ENCODE data around the gene AK4. TPM values are rescaled to one million over a fixed set of nuclear protein-coding genes. Genes with fewer than 3 reads are reported as not detected.

The AK4 gene
- total and polyA plus RNA-seq, 2 of the 8 experiments (the other 6 are each of a cell fraction or from before 2014, with no cell fraction given), result 64.5 to 175 TPM

GRCh38 chr1:65235867-65236805, 88.1 kb downstream of the AK4 start:
- Histone ChIP-seq H3K79me1 (ENCODE audit: low read depth, low read length) (no peaks in the 10 kb centered on the region), H3K4me2 (ENCODE audit: insufficient read depth in 1 of 2, low read depth in 2 of 2, low read length in 2 of 2) (no peak overlapping the region), H2BK5ac (ENCODE audit: low read depth, low read length) (no peak overlapping the region), H4K20me1 (replicated peaks in 1 of 2; ENCODE audit: control insufficient read depth in 1 of 2, insufficient read depth in 2 of 2, low read length in 2 of 2) (no peaks in the 10 kb centered on the region), H3K4me1 (replicated peaks in 1 of 4; ENCODE audit: control insufficient read depth in 3 of 4, insufficient read depth in 4 of 4, low read length in 3 of 4) (no peaks in the 10 kb centered on the region), H2AK5ac (ENCODE audit: low read depth, low read length) (no peak overlapping the region), H3K56ac (replicated peaks; ENCODE audit: insufficient read length, low read depth, low read length) (no peak overlapping the region), H4K91ac (replicated peaks; ENCODE audit: insufficient read length, low read length) (no peak overlapping the region), H3K23me2 (ENCODE audit: low read depth, low read length) (no peaks in the 10 kb centered on the region), H3K18ac (ENCODE audit: extremely low read depth, low read length) (no peak overlapping the region), H2BK12ac (ENCODE audit: low read depth, low read length) (no peak overlapping the region), H3K27me3 (replicated peaks in 1 of 4; ENCODE audit: control insufficient read depth in 3 of 4, extremely low read depth in 1 of 4, insufficient read depth in 3 of 4, low read length in 3 of 4) (no peaks in the 10 kb centered on the region), H2BK20ac (ENCODE audit: low read length) (no peak overlapping the region), H3K27ac (ENCODE audit: low read depth, low read length) (no peak overlapping the region), H4K5ac (ENCODE audit: insufficient read length, low read depth, low read length) (no peak overlapping the region), H2BK120ac (replicated peaks; ENCODE audit: low read depth, low read length) (no peak overlapping the region), H4K8ac (ENCODE audit: extremely low read depth, insufficient read depth, low read length) (no peak overlapping the region), H2BK15ac (ENCODE audit: low read length) (no peak overlapping the region), H3K14ac (ENCODE audit: insufficient read length) (no peak overlapping the region), H2AFZ (ENCODE audit: low read length) (no peak overlapping the region), H3K23ac (ENCODE audit: insufficient read length) (no peak overlapping the region), H3K79me2 (ENCODE audit: control insufficient read depth in 1 of 2, insufficient read depth in 2 of 2, low read length in 2 of 2) (no peaks in the 10 kb centered on the region), H3K4ac (replicated peaks; ENCODE audit: insufficient read length, low read depth, low read length) (no peak overlapping the region), H3K9me3 (ENCODE audit: insufficient read depth in 2 of 2, low read depth in 1 of 2, low read length in 1 of 2) (no peaks in the 10 kb centered on the region), H3K9ac (replicated peaks in 1 of 4; ENCODE audit: extremely low read depth in 1 of 4, low read depth in 3 of 4, low read length in 3 of 4) (no peak overlapping the region), H3K4me3 (ENCODE audit: extremely low read depth in 1 of 4, insufficient read depth in 2 of 4, low read depth in 3 of 4, low read length in 4 of 4) (no peak overlapping the region), H3K36me3 (ENCODE audit: control insufficient read depth in 2 of 4, insufficient read depth in 4 of 4, low read length in 3 of 4) (no peaks in the 10 kb centered on the region)
- no peak for DNase-seq (ENCODE audit: low read depth in 1 of 2, low spot score in 2 of 2)
- ChIA-PET POLR2A (ENCODE audit: partially characterized antibody) (interaction anchor here (2.0 kb wide), 1 partner anchor 452 kb away, joined by 5 read pairs; no protein-coding TSS in a partner anchor), CTCF (ENCODE audit: partially characterized antibody) (interaction anchor here (0.5 to 7.0 kb wide), 40 partner anchors 11 to 517 kb away, joined by 3 to 69 read pairs (median 4); partner anchors contain the start of genes DNAJC6, LEPR and LEPROT)
- 43% methylated on average over 3 of the region's 3 CpGs; no CpG with 5 or more reads in 1 of the 2 experiments for WGBS, 2 experiments (ENCODE audit: extremely low coverage in 1 of 2, insufficient coverage in 1 of 2, insufficient read length in 1 of 2, insufficient replicate concordance in 2 of 2, low coverage in 1 of 2, low lambda C conversion rate in 2 of 2, missing lambda C conversion rate in 1 of 2)
- FAIRE-seq, result peak; percentile 90
- TF ChIP-seq FOSL1 (IDR thresholded peaks at IDR 0.05; ENCODE audit: insufficient read depth, low read depth, low read length) (no peak), RAD21 (IDR thresholded peaks at IDR 0.05 in 1 of 2, conservative IDR thresholded peaks at IDR 0.05 in 1 of 2; ENCODE audit: low read depth in 2 of 2, low read length in 2 of 2) (peak; percentile 87 to 88), CTCF (IDR thresholded peaks at IDR 0.05; ENCODE audit: control extremely low read depth in 1 of 3, insufficient read depth in 1 of 3, low read depth in 1 of 3, low read length in 3 of 3) (peak in 2 of 3 experiments; percentile 55 to 65; a peak in 3 of 4 replicates)

Measured in H1 (cell line).